Body of pancreas (tissue), 4 donors: ENCODE results near the gene PSMD9.

Experiments used
- POLR2A ChIP-seq, 3 donors: fragments of 450-650 bp; IDR thresholded peaks; one replicate each; pipeline ENCODE4 v1.6.1; 2016; ENCODE audit warnings: antibody characterized with exemption in 3 of 3, mild to moderate bottlenecking in 2 of 3
- TF ChIP-seq, protein P1 (sequence below), 7 experiments: fragments of 450-650 bp in 4 of 7; fragments of 200-600 bp in 3 of 7; sonication (generic) in 3 of 7; IDR thresholded peaks; one replicate each; pipeline ENCODE4 v1.5.1; 2016 to 2019; ENCODE audit warnings: antibody characterized with exemption in 7 of 7

DNA sequence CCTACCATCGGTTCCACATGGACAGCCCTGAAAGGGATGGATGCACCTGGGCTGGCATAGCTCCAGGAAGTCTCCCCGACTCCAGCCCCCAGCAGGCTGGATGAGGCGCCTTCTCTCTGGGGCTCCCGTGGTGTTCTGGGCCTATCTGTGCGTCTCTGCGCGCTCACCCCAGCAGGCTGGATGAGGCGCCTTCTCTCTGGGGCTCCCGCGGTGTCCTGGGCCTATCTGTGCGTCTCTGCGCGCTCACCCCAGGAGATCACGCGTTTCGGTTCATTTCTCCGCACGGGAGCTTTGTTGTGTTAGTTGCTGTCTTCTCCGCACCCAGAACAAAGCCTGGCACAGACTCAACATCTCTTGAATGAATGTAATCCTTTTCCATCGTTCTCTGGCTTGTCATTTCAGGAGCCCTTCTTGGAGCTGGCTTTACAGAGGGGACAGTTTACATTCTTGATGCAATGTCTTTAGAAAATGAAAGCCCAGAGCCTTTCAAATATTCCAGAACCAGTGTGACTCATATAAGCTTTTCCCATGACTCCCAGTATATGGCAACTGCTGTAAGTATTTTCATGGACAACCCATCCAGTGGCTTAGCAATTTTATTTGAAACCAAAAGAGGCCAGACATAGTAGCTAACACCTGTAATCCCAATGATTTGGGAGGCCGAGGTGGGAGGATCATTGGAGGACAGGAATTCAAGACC is 70.1 kb downstream of the PSMD9 start:
- TF ChIP-seq, protein P1, sequence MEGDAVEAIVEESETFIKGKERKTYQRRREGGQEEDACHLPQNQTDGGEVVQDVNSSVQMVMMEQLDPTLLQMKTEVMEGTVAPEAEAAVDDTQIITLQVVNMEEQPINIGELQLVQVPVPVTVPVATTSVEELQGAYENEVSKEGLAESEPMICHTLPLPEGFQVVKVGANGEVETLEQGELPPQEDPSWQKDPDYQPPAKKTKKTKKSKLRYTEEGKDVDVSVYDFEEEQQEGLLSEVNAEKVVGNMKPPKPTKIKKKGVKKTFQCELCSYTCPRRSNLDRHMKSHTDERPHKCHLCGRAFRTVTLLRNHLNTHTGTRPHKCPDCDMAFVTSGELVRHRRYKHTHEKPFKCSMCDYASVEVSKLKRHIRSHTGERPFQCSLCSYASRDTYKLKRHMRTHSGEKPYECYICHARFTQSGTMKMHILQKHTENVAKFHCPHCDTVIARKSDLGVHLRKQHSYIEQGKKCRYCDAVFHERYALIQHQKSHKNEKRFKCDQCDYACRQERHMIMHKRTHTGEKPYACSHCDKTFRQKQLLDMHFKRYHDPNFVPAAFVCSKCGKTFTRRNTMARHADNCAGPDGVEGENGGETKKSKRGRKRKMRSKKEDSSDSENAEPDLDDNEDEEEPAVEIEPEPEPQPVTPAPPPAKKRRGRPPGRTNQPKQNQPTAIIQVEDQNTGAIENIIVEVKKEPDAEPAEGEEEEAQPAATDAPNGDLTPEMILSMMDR (IDR thresholded peaks at IDR 0.05): no peak
- no peak for TF ChIP-seq POLR2A (IDR thresholded peaks at IDR 0.05)
